NCI-H2171 treated with DMSO at 0.1 percent for 48 hours (cell line): Measurements from ENCODE around the gene LIMCH1.
"Not testable (repeated sequence)": the region's sequence is repeated elsewhere in the genome, so short reads cannot be mapped to it uniquely, and the experiment has no call there.

Experiments
- DNase-seq: peaks from one replicate; lab custom pipeline; 2025; lab: John Stamatoyannopoulos, UW

The LIMCH1 gene

GRCh38 chr4:41723286-41723685 lies 185.3 kb downstream of the LIMCH1 start:
- no peak for DNase-seq

- DNase-seq: no peak
Observed at GRCh38 chr4:41725254-41725653, 187.3 kb downstream of the LIMCH1 start.

- DNase-seq: no peak
Observed at GRCh38 chr4:41727861-41728572, 190.1 kb downstream of the LIMCH1 start.

- no peak for DNase-seq
Observed at GRCh38 chr4:41728573-41728913, 190.6 kb downstream of the LIMCH1 start.

- no peak for DNase-seq
Observed at GRCh38 chr4:41731569-41732126, 193.7 kb downstream of the LIMCH1 start.

- DNase-seq: no peak
Observed at GRCh38 chr4:41734371-41734770, 196.4 kb downstream of the LIMCH1 start.

GRCh38 chr4:41737491-41737890 lies 199.5 kb downstream of the LIMCH1 start:
- not testable (repeated sequence) for DNase-seq

- no peak for DNase-seq
Observed at GRCh38 chr4:41741354-41741753, 203.4 kb downstream of the LIMCH1 start.

GRCh38 chr4:41744572-41745291 lies 206.8 kb downstream of the LIMCH1 start:
- DNase-seq: no peak

- DNase-seq: no peak
Observed at GRCh38 chr4:41745292-41746024, 207.5 kb downstream of the LIMCH1 start.

- DNase-seq: no peak
Observed at GRCh38 chr4:41746025-41746439, 208.1 kb downstream of the LIMCH1 start.

- DNase-seq: no peak
Observed at GRCh38 chr4:41746440-41747229, 208.7 kb downstream of the LIMCH1 start.

- DNase-seq: no peak
Observed at GRCh38 chr4:41747230-41748055, 209.5 kb downstream of the LIMCH1 start.

GRCh38 chr4:41748074-41748570 lies 210.2 kb downstream of the LIMCH1 start:
- DNase-seq: no peak

GRCh38 chr4:41748571-41749475 lies 210.9 kb downstream of the LIMCH1 start, which contains the start of gene PHOX2B:
TSS of gene PHOX2B (minus strand) at chr4:41748725. CDS start at chr4:41748610, 115 bp downstream.
- DNase-seq: no peak

- DNase-seq: no peak
Observed at GRCh38 chr4:41749631-41750039, 211.7 kb downstream of the LIMCH1 start.
